Adrenal gland (tissue), 5 donors: Measurements from ENCODE around the gene CMTM3.

Source experiments
- CTCF ChIP-seq, 6 experiments: fragments of 450-650 bp in 4 of 6; fragments of 200-600 bp in 2 of 6; sonication (generic) in 1 of 6; IDR thresholded peaks; 1 replicate in 5 of 6; 2 replicates in 1 of 6; pipeline versions ENCODE4 v1.5.1 to v1.8.0; 2016 to 2021; ENCODE audit warnings: antibody characterized with exemption in 6 of 6, mild to moderate bottlenecking in 2 of 6, moderate library complexity in 1 of 6
- POLR2A ChIP-seq, 2 donors: fragments of 450-650 bp; IDR thresholded peaks; one replicate each; pipeline ENCODE4 v1.6.1; 2017; ENCODE audit warnings: antibody characterized with exemption in 2 of 2, mild to moderate bottlenecking in 2 of 2, moderate library complexity in 1 of 2
- donor health status: DM: no; HTN: no; CAD: no.

- TF ChIP-seq CTCF (IDR thresholded peaks at IDR 0.05) (no peak), POLR2A (IDR thresholded peaks at IDR 0.05) (no peak)
Measured at GRCh38 chr16:66569131-66569530, 35.4 kb upstream of the CMTM3 start.
